Stimulated activated CD8-positive, alpha-beta memory T cell treated with anti-CD3 and anti-CD28 coated beads, Interleukin-2, amount 100 ng/mL, for 1 hour (primary cell): ENCODE measurements around the gene DPH1.

ENCODE experiments used
- DNase-seq, 2 donors: peaks; one replicate each; pipeline ENCODE4 v3.0.0-alpha.2; 2020; ENCODE audit warnings: low read depth in 2 of 2

DPH1 gene

DNA sequence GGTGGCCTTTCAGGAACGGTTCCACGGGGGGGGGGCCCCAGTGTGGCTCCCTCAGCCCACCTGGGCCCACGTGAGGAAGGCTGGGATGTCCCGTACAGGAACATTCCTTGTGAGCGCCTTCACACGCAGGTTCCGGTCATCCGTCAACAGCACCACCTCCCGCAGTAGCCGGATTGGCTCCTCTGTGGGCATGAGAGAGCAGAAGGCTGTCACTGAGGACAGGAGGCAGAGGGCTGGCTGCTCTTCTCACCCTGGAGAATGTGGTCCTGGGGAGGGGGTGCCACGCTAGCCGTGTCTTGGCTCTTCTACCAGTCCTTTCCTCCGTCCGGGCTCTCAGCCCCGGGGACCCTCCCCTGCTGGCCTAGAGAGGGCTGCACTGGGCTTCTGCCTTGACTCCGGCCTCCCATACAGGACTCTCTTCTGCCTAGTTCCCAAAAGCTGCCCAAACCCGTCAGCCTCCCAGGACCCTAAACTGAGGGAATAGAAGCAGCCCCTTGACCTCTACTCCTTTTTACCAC lies 31.5 kb downstream of the DPH1 start:
- no peak for DNase-seq

DNA sequence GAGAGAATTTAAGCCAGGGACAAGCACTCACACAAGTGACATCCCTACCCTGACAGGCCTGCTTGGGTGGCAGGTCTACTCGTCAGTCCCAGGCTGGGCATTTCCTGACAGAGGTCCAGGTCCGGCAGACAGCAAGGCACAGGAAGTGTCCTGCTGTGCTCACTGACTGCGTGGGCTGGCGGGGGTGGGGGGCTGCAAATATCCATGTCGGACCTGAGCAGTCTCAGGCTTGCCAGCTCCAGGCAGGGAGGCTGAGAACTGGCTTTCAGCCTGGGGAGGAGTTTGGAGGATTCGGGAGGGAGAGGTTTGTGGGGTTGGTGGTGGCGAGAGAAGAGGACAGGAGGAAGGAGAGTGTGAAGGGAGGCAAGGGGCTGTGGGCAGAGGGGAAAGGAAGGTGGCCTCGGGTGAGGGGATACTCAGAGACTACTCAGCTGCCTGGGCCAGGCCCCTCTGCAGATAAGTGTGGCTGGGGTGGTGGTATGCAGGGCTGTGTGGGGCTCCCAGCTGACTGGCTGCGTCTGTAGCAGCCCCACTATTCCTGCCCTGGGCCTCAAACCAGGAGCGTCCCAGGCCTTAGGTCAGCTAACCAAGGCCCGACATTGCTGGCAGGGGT lies 32.7 kb downstream of the DPH1 start:
- no peak for DNase-seq

DNA sequence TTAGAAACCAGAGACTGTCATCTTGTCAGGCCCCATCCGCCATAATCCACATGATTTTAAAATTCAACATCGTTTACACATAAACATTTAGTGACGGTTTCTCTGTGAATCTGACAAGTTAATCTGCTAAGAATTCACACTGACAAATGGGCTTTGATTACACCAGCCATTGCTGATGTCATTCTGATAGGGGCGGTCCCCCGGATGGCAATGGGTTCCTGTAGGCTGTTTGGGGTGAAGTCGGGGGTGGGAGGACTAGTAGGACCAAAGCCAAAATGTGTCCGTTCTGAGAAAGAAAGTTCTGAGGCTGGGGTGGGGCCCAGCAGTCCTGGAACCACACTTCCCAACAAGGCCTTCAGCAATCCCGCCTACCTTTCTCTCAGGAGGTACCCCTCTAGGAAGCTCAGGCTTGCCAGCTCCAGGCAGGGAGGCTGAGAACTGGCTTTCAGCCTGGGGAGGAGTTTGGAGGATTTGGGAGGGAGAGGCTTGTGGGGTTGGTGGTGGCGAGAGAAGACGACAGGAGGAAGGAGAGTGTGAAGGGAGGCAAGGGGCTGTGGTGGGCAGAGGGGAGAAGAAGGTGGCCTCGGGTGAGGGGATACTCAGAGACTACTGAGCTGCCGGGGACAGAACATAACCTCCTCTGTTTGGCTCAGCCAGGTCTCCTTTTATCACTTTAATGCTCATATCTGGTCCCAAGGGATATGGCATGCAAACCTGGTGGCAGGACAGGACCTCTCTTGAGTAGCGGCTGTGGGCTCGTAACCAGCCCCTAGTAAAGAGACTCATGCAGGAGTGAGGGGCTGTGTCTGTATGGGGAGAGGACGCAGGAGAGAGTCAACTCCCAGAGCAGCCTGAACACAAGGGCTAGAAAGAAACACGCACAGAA lies 33.6 kb downstream of the DPH1 start:
- DNase-seq, result no peak

GRCh38 chr17:2064147-2064489 lies 34.2 kb downstream of the DPH1 start:
- DNase-seq, result no peak

- no peak for DNase-seq
Measured at GRCh38 chr17:2064520-2064971, 34.6 kb downstream of the DPH1 start.

DNA sequence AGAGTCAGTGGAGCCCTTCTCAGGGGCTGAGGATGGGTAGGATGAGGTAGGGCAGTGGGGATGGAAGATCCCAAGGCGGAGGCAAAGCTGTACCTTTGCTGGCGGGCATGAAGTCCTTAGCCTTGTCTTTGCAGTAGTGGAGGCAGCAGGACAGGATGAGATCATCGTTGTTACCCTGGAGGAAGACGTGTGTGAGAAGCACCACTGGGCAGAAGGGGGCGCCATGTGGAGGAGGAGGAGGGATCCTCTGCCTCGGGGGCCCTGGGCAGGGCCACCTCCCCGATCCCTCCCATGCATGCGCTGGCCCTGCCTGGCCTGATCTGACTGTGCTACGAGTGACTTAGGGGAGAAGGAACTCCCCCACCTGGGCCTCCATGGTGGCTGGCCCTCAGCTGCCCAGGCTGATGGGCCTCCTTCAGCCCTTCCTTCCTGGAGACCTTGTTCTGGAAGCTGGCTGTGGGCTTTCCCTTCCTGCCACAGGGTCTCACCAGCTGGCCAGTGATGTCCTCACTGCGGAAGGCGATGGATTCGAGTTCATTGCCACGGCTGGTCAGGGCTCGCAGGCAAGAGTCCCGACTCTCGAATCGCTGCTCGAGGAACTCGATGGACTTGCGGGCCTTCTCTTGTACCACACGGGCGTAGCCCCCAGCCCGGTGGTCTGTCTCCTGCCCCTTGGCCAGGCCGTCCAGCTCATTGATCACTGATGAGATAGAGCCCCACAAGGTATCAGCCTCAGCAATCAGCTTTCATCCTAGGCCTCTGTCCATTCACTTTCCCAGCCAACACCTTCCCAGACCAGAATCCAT lies 35.2 kb downstream of the DPH1 start:
- no peak for DNase-seq

- no peak for DNase-seq
Measured at GRCh38 chr17:2065949-2066400, 36.0 kb downstream of the DPH1 start.

DNA sequence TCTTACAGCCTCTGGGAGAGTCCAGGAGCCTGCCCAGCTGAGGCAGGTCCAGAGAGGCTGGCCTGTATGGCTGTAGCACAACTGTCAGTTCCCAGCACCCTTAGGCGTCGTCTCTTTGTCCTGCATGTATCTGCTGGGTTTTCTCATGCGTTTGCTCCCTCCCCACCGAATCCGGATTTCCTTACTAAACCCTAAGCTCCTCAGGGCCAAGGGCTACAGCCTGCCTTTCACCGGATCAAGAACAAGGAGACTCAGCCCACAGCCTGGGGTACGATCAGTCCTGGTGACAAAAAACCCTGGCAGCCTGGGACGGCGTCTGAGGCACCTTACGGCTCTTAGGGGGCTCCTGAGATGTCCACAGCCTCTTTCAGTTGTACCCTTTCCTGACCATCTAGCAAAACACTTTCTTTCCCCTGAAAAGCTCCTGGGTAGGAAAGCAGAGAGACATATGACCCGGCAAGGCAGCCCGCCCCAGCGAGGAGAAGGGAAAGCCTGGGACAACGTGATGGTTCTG lies 37.2 kb downstream of the DPH1 start:
- no peak for DNase-seq

- DNase-seq, result no peak
Measured at GRCh38 chr17:2067608-2068024, 37.7 kb downstream of the DPH1 start.

DNA sequence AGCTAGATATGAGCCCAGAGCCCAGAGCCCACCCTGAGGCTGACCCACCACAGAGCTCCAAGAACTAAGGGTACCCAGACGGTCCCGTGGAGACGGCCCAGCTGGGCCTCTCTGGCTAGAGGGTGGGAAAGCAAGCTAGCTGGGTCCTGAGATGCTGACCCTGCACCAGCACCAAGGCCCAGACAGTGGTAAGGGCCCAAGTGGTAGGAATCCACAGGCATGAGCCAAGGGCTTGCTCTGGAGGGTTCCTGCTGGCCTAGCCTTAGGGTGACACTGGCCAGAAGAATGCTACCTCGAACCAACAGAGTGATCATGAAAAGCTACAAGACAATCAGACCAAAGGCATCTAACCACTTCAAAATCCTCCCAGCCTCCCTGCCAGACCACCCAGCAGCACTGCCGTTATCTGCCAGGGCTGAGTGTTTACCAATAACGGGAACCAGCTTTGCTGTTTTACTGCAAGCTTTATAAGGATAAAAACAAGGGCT lies 38.1 kb downstream of the DPH1 start:
- no peak for DNase-seq

- no peak for DNase-seq
Measured at GRCh38 chr17:2068519-2069051, 38.6 kb downstream of the DPH1 start.

- no peak for DNase-seq
Measured at GRCh38 chr17:2070241-2071023, 40.5 kb downstream of the DPH1 start.

DNA sequence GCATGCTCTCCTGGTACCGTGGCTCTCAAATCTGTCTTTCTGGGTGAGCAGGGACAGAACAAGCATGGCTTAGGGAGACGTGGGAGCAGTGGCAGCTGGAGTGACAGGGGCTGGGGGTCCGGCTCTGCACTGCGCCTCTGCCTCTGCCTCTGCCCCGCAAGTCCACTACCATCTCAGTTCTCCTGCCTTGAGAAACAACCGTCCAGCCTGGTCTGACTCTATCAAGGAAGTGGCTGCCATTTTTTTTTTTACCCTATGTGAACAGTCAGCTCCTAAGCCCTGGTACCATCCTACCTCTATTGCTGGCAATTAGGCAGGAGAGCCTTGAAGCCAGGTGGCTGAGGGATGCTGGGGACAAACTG lies 41.1 kb downstream of the DPH1 start:
- DNase-seq, result no peak

GRCh38 chr17:2071455-2072281 lies 41.7 kb downstream of the DPH1 start:
- DNase-seq, result no peak

- DNase-seq, result no peak
Measured at GRCh38 chr17:2074919-2075318, 45.0 kb downstream of the DPH1 start.

DNA sequence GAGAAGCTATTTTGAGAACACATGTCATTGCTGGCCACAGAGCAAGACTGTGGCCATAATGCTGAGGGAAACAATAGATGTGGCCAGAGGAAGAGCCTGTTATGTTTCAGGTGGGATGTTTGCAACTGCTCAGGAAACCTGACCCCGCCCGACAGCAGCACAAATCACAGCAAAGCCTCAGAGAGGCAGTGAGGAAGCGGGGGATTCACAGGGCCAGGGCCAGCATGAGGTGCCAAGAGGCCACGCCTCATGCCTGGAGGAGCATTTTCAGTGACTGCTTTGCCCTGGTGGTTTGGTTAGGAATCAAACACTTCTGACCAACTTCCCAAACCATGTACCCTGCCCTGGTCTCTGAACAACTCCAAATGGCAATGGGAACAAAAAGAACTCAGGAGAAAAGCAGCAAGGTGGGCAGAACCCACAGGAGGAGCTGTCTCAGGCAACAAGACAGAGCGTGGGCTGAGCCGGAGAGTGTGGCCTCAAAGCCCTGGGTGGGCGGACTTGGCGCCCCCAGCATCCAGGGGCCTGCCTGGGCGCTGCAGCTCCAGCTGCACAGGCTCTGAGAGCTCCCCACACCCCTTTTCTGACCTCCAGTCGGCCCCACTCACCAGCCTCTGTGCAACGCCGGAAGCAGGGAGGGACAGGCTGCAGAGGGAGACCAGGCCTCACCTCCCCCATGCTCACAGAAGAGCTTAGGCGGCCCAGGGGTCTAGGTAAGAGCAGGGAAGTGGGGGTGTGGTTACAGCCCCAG lies 45.6 kb downstream of the DPH1 start:
- DNase-seq, result no peak

- DNase-seq, result no peak
Measured at GRCh38 chr17:2076087-2076984, 46.4 kb downstream of the DPH1 start.

DNA sequence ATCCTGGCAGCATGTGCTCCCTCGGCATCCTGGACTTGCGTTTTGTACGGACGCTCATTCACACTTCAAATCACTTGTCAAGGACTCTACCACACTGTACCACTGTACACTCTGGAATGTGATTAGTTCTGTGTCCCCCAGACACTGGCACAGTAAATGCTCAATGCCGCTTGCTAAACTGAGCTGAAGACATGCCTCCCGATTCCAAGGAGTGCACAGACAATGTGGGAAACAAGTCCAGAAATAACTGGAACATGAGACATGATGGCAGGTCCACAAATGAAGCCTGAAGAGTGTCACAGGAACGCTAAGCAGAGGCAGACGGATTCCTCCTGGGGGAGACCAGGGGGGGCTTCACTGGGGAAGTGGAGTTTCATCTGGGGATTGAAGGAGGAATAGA lies 47.1 kb downstream of the DPH1 start:
- no peak for DNase-seq
